H9 (cell line): ENCODE measurements around the gene HABP4. TPM values are rescaled to one million over a fixed set of nuclear protein-coding genes. Genes with fewer than 3 reads are reported as not detected.

Source experiments
- DNase-seq: peaks from one replicate; pipeline ENCODE4 v3.0.0-alpha.2; 2017
- H2AFZ ChIP-seq: one replicate; pipeline ENCODE4 v1.6.1; 2013; ENCODE audit warnings: mild to moderate bottlenecking, low read length, control low read depth, moderate library complexity
- H2AK5ac ChIP-seq: 2 replicates; pipeline ENCODE4 v1.6.1; 2013; ENCODE audit warnings: low read length, control low read depth, mixed read lengths; ENCODE audit not compliant: insufficient read length
- H2BK120ac ChIP-seq: one replicate; pipeline ENCODE4 v1.6.1; 2013; ENCODE audit warnings: low read depth, mild to moderate bottlenecking, low read length, control low read depth, inconsistent platforms; ENCODE audit not compliant: poor library complexity, severe bottlenecking
- H2BK12ac ChIP-seq: 2 replicates; pipeline ENCODE4 v1.6.1; 2013; ENCODE audit warnings: low read length, control low read depth, mixed read lengths, low read depth; ENCODE audit not compliant: insufficient read length
- H2BK15ac ChIP-seq: 2 replicates; pipeline ENCODE4 v1.6.1; 2013; ENCODE audit warnings: low read depth, low read length, control low read depth
- H2BK20ac ChIP-seq: one replicate; pipeline ENCODE4 v1.6.1; 2013; ENCODE audit warnings: low read depth, mild to moderate bottlenecking, low read length, control low read depth, inconsistent platforms; ENCODE audit not compliant: poor library complexity, severe bottlenecking
- H2BK5ac ChIP-seq: 2 replicates; pipeline ENCODE4 v1.6.1; 2013; ENCODE audit warnings: low read length, control low read depth, mixed read lengths; ENCODE audit not compliant: insufficient read length
- H3K14ac ChIP-seq: 2 replicates; pipeline ENCODE4 v1.6.1; 2013; ENCODE audit warnings: low read length, control low read depth; ENCODE audit not compliant: insufficient read depth
- H3K18ac ChIP-seq: 2 replicates; pipeline ENCODE4 v1.6.1; 2013; ENCODE audit warnings: low read depth, mild to moderate bottlenecking, mixed read lengths, low read length, control low read depth; ENCODE audit not compliant: insufficient read length
- H3K23ac ChIP-seq: 2 replicates; pipeline ENCODE4 v1.6.1; 2013; ENCODE audit warnings: low read length, control low read depth, mixed read lengths, low read depth; ENCODE audit not compliant: insufficient read length
- H3K23me2 ChIP-seq: 2 replicates; pipeline ENCODE4 v1.6.1; 2013; ENCODE audit warnings: low read depth, mild to moderate bottlenecking, mixed read lengths, low read length, control low read depth; ENCODE audit not compliant: insufficient read length, poor library complexity, severe bottlenecking
- H3K27ac ChIP-seq: 2 replicates; pipeline ENCODE4 v1.5.1; 2013; ENCODE audit warnings: low read length, control low read depth, mixed read lengths, low read depth; ENCODE audit not compliant: insufficient read length
- H3K27me3 ChIP-seq: 2 replicates; pipeline ENCODE4 v1.6.1; 2013; ENCODE audit warnings: low read length, control low read depth, inconsistent platforms; ENCODE audit not compliant: insufficient read depth
- H3K4ac ChIP-seq: 2 replicates; pipeline ENCODE4 v1.6.1; 2013; ENCODE audit warnings: low read depth, mild to moderate bottlenecking, control low read depth, inconsistent platforms, low read length, moderate library complexity
- H3K4me1 ChIP-seq: 2 replicates; pipeline ENCODE4 v1.6.1; 2013; ENCODE audit warnings: low read length, control low read depth, inconsistent platforms; ENCODE audit not compliant: insufficient read depth
- H3K4me2 ChIP-seq: 2 replicates; pipeline ENCODE4 v1.6.1; 2013; ENCODE audit warnings: low read length, control low read depth, mixed read lengths; ENCODE audit not compliant: insufficient read length, insufficient read depth
- H3K56ac ChIP-seq: 2 replicates; pipeline ENCODE4 v1.6.1; 2013; ENCODE audit warnings: low read depth, mild to moderate bottlenecking, mixed read lengths, low read length, control low read depth; ENCODE audit not compliant: insufficient read length
- H3K79me1 ChIP-seq: 2 replicates; pipeline ENCODE4 v1.6.1; 2013; ENCODE audit warnings: low read depth, mild to moderate bottlenecking, moderate library complexity, low read length, control low read depth, inconsistent platforms; ENCODE audit not compliant: insufficient read depth, poor library complexity, severe bottlenecking
- H3K79me2 ChIP-seq: 2 replicates; pipeline ENCODE4 v1.6.1; 2013; ENCODE audit warnings: low read length, control low read depth, inconsistent platforms; ENCODE audit not compliant: insufficient read depth
- H3K9ac ChIP-seq: 2 replicates; pipeline ENCODE4 v1.6.1; 2013; ENCODE audit warnings: low read length, control low read depth, mixed read lengths; ENCODE audit not compliant: insufficient read length; ENCODE audit errors: extremely low read depth
- H3K9me3 ChIP-seq: one replicate; pipeline ENCODE4 v1.6.1; 2013; ENCODE audit warnings: low read depth, low read length, inconsistent platforms; ENCODE audit not compliant: control insufficient read depth
- H3T11ph ChIP-seq: one replicate; pipeline ENCODE4 v1.6.1; 2013; ENCODE audit warnings: mild to moderate bottlenecking, low read length, control low read depth, inconsistent platforms
- H4K20me1 ChIP-seq: one replicate; pipeline ENCODE4 v1.6.1; 2013; ENCODE audit not compliant: control insufficient read depth, insufficient read length, insufficient read depth
- H4K5ac ChIP-seq: 2 replicates; pipeline ENCODE4 v1.6.1; 2013; ENCODE audit warnings: low read depth, mild to moderate bottlenecking, mixed read lengths, low read length, control low read depth; ENCODE audit not compliant: insufficient read length
- H4K8ac ChIP-seq: replicated peaks from 2 replicates; pipeline ENCODE4 v1.6.1; 2013; ENCODE audit warnings: low read length, control low read depth, mixed read lengths, low read depth; ENCODE audit not compliant: insufficient read length
- H4K91ac ChIP-seq: 2 replicates; pipeline ENCODE4 v1.6.1; 2013; ENCODE audit warnings: low read depth, mild to moderate bottlenecking, moderate library complexity, mixed read lengths, low read length, control low read depth; ENCODE audit not compliant: insufficient read length
- H3K27ac Mint-ChIP-seq, 3 experiments: 2 replicates in 2 of 3; 3 replicates in 1 of 3; pipeline ENCODE4 v1.8.0; 2020 to 2021; ENCODE audit warnings: mixed read lengths in 3 of 3, mild to moderate bottlenecking in 1 of 3, moderate library complexity in 1 of 3
- H3K27me3 Mint-ChIP-seq: 2 replicates; pipeline ENCODE4 v1.8.0; 2021; ENCODE audit warnings: low read depth, mild to moderate bottlenecking, moderate library complexity, mixed read lengths
- H3K36me3 Mint-ChIP-seq, 3 experiments: 2 replicates in 2 of 3; 3 replicates in 1 of 3; pipeline ENCODE4 v1.8.0; 2020 to 2021; ENCODE audit warnings: low read depth in 3 of 3, mixed read lengths in 3 of 3; ENCODE audit not compliant: insufficient read depth in 1 of 3
- H3K4me1 Mint-ChIP-seq, 2 experiments: 2 replicates each; pipeline ENCODE4 v1.8.0; 2020; ENCODE audit warnings: mixed read lengths in 2 of 2
- H3K4me3 Mint-ChIP-seq, 2 experiments: 2 replicates in 1 of 2; 3 replicates in 1 of 2; pipeline ENCODE4 v1.8.0; 2020 to 2021; ENCODE audit warnings: mild to moderate bottlenecking in 2 of 2, mixed read lengths in 2 of 2, moderate library complexity in 1 of 2
- H3K9me3 Mint-ChIP-seq, 2 experiments: 2 replicates in 1 of 2; 3 replicates in 1 of 2; pipeline ENCODE4 v1.8.0; 2020; ENCODE audit warnings: mild to moderate bottlenecking in 2 of 2, mixed read lengths in 2 of 2, moderate library complexity in 1 of 2
- CTCF ChIP-seq: fragments of 200-600 bp; sonication (generic); conservative IDR thresholded peaks from 3 replicates; pipeline ENCODE4 v1.8.0; 2021; ENCODE audit warnings: antibody characterized with exemption, mild to moderate bottlenecking
- WGBS: extraction: QIAGEN DNeasy Blood & Tissue Kit; methylation state at CpG from one replicate; pipeline ENCODE4 v1.1.7; 2013; ENCODE audit warnings: missing lambda C conversion rate, low lambda C conversion rate, mixed read lengths; ENCODE audit not compliant: insufficient read length; ENCODE audit errors: extremely low coverage; 5-methylcytosine and 5-hydroxymethylcytosine counted together
- total RNA-seq: library from RNA; stranded (reverse); gene quantifications from 2 replicates; pipeline ENCODE4 v1.2.1, GENCODE V29; 2021

The HABP4 gene
- total RNA-seq, 1 experiment from 2014 or later: 7.5 TPM

DNA sequence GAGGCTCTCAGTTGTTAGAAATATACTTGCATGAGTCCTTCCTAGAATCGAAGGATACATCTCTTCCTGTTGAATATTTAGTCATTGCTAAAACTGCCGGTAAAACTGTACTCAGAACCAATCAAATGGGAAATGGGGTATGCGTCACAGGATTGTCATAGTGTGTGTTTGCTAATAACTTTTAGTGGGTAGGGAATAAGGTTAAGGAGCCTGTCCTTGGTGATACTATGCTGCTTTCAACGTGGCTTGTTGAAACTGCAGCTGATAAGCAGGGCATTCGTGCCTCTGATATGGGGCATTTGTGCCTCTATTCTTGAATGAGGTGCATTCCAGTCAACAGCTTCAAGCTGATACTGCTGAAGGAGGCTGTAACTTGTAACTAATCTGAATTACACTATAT lies 26.6 kb downstream of the HABP4 start:
- Histone ChIP-seq H4K20me1 (no peaks in the 10 kb centered on the region), H3K9ac (no peak overlapping the region), H3K56ac (no peak overlapping the region), H4K91ac (no peak overlapping the region), H3K4ac (no peak overlapping the region), H2AFZ (no peak overlapping the region), H3K14ac (no peak overlapping the region), H3K27ac (no peak overlapping the region), H3K79me2 (no peaks in the 10 kb centered on the region), H3K4me1 (no peaks in the 10 kb centered on the region), H3K79me1 (no peaks in the 10 kb centered on the region), H2BK5ac (no peak overlapping the region), H3K27me3 (no peaks in the 10 kb centered on the region), H2BK15ac (no peak overlapping the region), H4K5ac (no peak overlapping the region), H2BK12ac (no peak overlapping the region), H4K8ac (no peak overlapping the region), H3T11ph (no peak overlapping the region), H2BK120ac (no peak overlapping the region), H3K23ac (no peak overlapping the region), H3K4me2 (no peak overlapping the region), H3K9me3 (no peaks in the 10 kb centered on the region), H3K18ac (no peak overlapping the region), H2BK20ac (no peak overlapping the region), H3K23me2 (no peaks in the 10 kb centered on the region), H2AK5ac (no peak overlapping the region)
- no peak overlapping the region for H3K27ac Mint-ChIP-seq
- no peak overlapping the region for H3K4me3 Mint-ChIP-seq
- peaks cover 2 to 5% (median 5%) of the 10 kb centered on the region in 3 experiments; a peak in 6 of 7 replicates for H3K36me3 Mint-ChIP-seq
- no peaks in the 10 kb centered on the region for H3K9me3 Mint-ChIP-seq
- no CpG with 5 or more reads among the region's 5 CpGs for WGBS
- DNase-seq: no peak
- no peaks in the 10 kb centered on the region for H3K27me3 Mint-ChIP-seq
- no peaks in the 10 kb centered on the region for H3K4me1 Mint-ChIP-seq
- no peak for TF ChIP-seq CTCF
